H1 (cell line): Measurements from ENCODE around the gene FUNDC2. TPM values are rescaled to one million over a fixed set of nuclear protein-coding genes. Genes with fewer than 3 reads are reported as not detected.

Experiments
- CTCF ChIA-PET: fragments of 300-600 bp; sonication (Branson Sonifier 250); formaldehyde crosslinking; loops from one replicate; lab custom pipeline; 2021; ENCODE audit not compliant: partially characterized antibody; lab: Charles Lee
- POLR2A ChIA-PET: fragments of 300-600 bp; sonication (Branson Sonifier 250); formaldehyde crosslinking; loops from one replicate; lab custom pipeline; 2021; ENCODE audit warnings: inconsistent platforms; ENCODE audit not compliant: partially characterized antibody; lab: Charles Lee
- DNase-seq, 2 experiments: peaks; one replicate each; pipeline versions ENCODE4 v3.0.0 to v3.0.0-alpha.2; 2010 to 2022; ENCODE audit warnings: low spot score in 2 of 2, low read depth in 1 of 2, mixed read lengths in 1 of 2
- FAIRE-seq: peaks from 2 replicates; lab custom pipeline; 2011; peaks lifted over from hg19 to GRCh38; lab: Jason Lieb, UNC
- H2AFZ ChIP-seq: 2 replicates; pipeline ENCODE4 v1.8.1; 2012; ENCODE audit warnings: low read length, inconsistent platforms
- H2AK5ac ChIP-seq: 2 replicates; pipeline ENCODE4 v1.6.1; 2013; ENCODE audit warnings: low read depth, low read length
- H2BK120ac ChIP-seq: replicated peaks from 2 replicates; pipeline ENCODE3; 2013; ENCODE audit warnings: low read depth, low read length, inconsistent platforms
- H2BK12ac ChIP-seq: 2 replicates; pipeline ENCODE4 v1.6.1; 2013; ENCODE audit warnings: low read depth, low read length
- H2BK15ac ChIP-seq: 2 replicates; pipeline ENCODE4 v1.6.1; 2013; ENCODE audit warnings: low read length
- H2BK20ac ChIP-seq: 2 replicates; pipeline ENCODE4 v1.6.1; 2013; ENCODE audit warnings: low read length
- H2BK5ac ChIP-seq: 2 replicates; pipeline ENCODE4 v1.6.1; 2013; ENCODE audit warnings: low read depth, low read length
- H3K14ac ChIP-seq: 2 replicates; pipeline ENCODE4 v1.6.1; 2013; ENCODE audit warnings: inconsistent platforms; ENCODE audit not compliant: insufficient read length
- H3K18ac ChIP-seq: 2 replicates; pipeline ENCODE4 v1.6.1; 2013; ENCODE audit warnings: low read length; ENCODE audit errors: extremely low read depth
- H3K23ac ChIP-seq: 2 replicates; pipeline ENCODE4 v1.6.1; 2013; ENCODE audit warnings: inconsistent platforms; ENCODE audit not compliant: insufficient read length
- H3K23me2 ChIP-seq: 2 replicates; pipeline ENCODE4 v1.6.1; 2013; ENCODE audit warnings: low read depth, low read length
- H3K27ac ChIP-seq: 2 replicates; pipeline ENCODE4 v1.6.1; 2011; ENCODE audit warnings: low read depth, low read length, inconsistent platforms
- H3K27me3 ChIP-seq, 4 experiments: replicated peaks in 1 of 4; 1 replicate in 1 of 4; 2 replicates in 3 of 4; pipeline versions ENCODE4 v1.6.1 to v1.8.1; 2011 to 2013; ENCODE audit warnings: low read length in 3 of 4, mild to moderate bottlenecking in 3 of 4, inconsistent platforms in 2 of 4, mixed read lengths in 2 of 4, moderate library complexity in 1 of 4; ENCODE audit not compliant: control insufficient read depth in 3 of 4, insufficient read depth in 3 of 4; ENCODE audit errors: extremely low read depth in 1 of 4
- H3K36me3 ChIP-seq, 4 experiments: 2 replicates each; pipeline versions ENCODE4 v1.6.1 to v1.8.1; 2011 to 2013; ENCODE audit warnings: mild to moderate bottlenecking in 4 of 4, low read length in 3 of 4, moderate library complexity in 2 of 4, control low read depth in 1 of 4, inconsistent platforms in 1 of 4; ENCODE audit not compliant: insufficient read depth in 4 of 4, control insufficient read depth in 2 of 4
- H3K4ac ChIP-seq: replicated peaks from 2 replicates; pipeline ENCODE3; 2013; ENCODE audit warnings: low read length, low read depth, mixed read lengths, inconsistent platforms; ENCODE audit not compliant: insufficient read length
- H3K4me1 ChIP-seq, 4 experiments: replicated peaks in 1 of 4; 1 replicate in 1 of 4; 2 replicates in 3 of 4; pipeline versions ENCODE4 v1.6.1 to v1.8.1; 2011 to 2013; ENCODE audit warnings: low read length in 3 of 4, inconsistent platforms in 2 of 4, mixed read lengths in 1 of 4; ENCODE audit not compliant: insufficient read depth in 4 of 4, control insufficient read depth in 3 of 4
- H3K4me2 ChIP-seq, 2 experiments: 2 replicates each; pipeline versions ENCODE4 v1.6.1 to v1.8.1; 2011 to 2013; ENCODE audit warnings: low read depth in 2 of 2, low read length in 2 of 2, control low read depth in 1 of 2, inconsistent platforms in 1 of 2, mild to moderate bottlenecking in 1 of 2; ENCODE audit not compliant: insufficient read depth in 1 of 2
- H3K4me3 ChIP-seq, 4 experiments: fragments of 200-600, 300-600 bp in 1 of 4; sonication (generic), shearing (Covaris generic), sonication (Bioruptor Twin) in 1 of 4; 2 replicates each; pipeline versions ENCODE4 v1.5.1 to v1.8.1; 2011 to 2016; ENCODE audit warnings: low read length in 4 of 4, low read depth in 3 of 4, control low read depth in 2 of 4, inconsistent platforms in 2 of 4, mild to moderate bottlenecking in 2 of 4, mixed read lengths in 1 of 4, moderate library complexity in 1 of 4; ENCODE audit not compliant: insufficient read depth in 2 of 4; ENCODE audit errors: extremely low read depth in 1 of 4
- H3K56ac ChIP-seq: replicated peaks from 2 replicates; pipeline ENCODE3; 2013; ENCODE audit warnings: low read depth, mild to moderate bottlenecking, mixed read lengths, low read length, inconsistent platforms; ENCODE audit not compliant: insufficient read length
- H3K79me1 ChIP-seq: 2 replicates; pipeline ENCODE4 v1.6.1; 2013; ENCODE audit warnings: low read depth, low read length, control low read depth
- H3K79me2 ChIP-seq, 2 experiments: 2 replicates each; pipeline versions ENCODE4 v1.6.1 to v1.8.1; 2012 to 2013; ENCODE audit warnings: low read length in 2 of 2, mild to moderate bottlenecking in 2 of 2, inconsistent platforms in 1 of 2; ENCODE audit not compliant: insufficient read depth in 2 of 2, control insufficient read depth in 1 of 2
- H3K9ac ChIP-seq, 4 experiments: replicated peaks in 1 of 4; 1 replicate in 1 of 4; 2 replicates in 3 of 4; pipeline versions ENCODE4 v1.6.1 to v1.8.1; 2011 to 2013; ENCODE audit warnings: low read depth in 3 of 4, low read length in 3 of 4, control low read depth in 2 of 4, mild to moderate bottlenecking in 2 of 4, moderate library complexity in 2 of 4, inconsistent platforms in 1 of 4; ENCODE audit errors: extremely low read depth in 1 of 4
- H3K9me3 ChIP-seq, 2 experiments: 2 replicates each; pipeline versions ENCODE4 v1.6.1 to v1.8.1; 2012 to 2013; ENCODE audit warnings: mild to moderate bottlenecking in 2 of 2, moderate library complexity in 2 of 2, control low read depth in 1 of 2, inconsistent platforms in 1 of 2, low read depth in 1 of 2, low read length in 1 of 2, mixed read lengths in 1 of 2; ENCODE audit not compliant: insufficient read depth in 2 of 2
- H4K20me1 ChIP-seq, 2 experiments: replicated peaks in 1 of 2; 2 replicates each; pipeline versions ENCODE3 to v1.8.1; 2011 to 2013; ENCODE audit warnings: inconsistent platforms in 2 of 2, low read length in 2 of 2, mild to moderate bottlenecking in 1 of 2; ENCODE audit not compliant: insufficient read depth in 2 of 2, control insufficient read depth in 1 of 2
- H4K5ac ChIP-seq: 2 replicates; pipeline ENCODE4 v1.6.1; 2013; ENCODE audit warnings: low read length, low read depth, mixed read lengths, inconsistent platforms; ENCODE audit not compliant: insufficient read length
- H4K8ac ChIP-seq: 2 replicates; pipeline ENCODE4 v1.8.0; 2013; ENCODE audit warnings: mild to moderate bottlenecking, moderate library complexity, low read length, inconsistent platforms; ENCODE audit not compliant: insufficient read depth; ENCODE audit errors: extremely low read depth
- H4K91ac ChIP-seq: replicated peaks from 2 replicates; pipeline ENCODE3; 2013; ENCODE audit warnings: low read length, mixed read lengths, inconsistent platforms; ENCODE audit not compliant: insufficient read length
- CTBP2 ChIP-seq: IDR thresholded peaks from 2 replicates; pipeline ENCODE4 v1.7.0; 2011; ENCODE audit warnings: borderline replicate concordance, mild to moderate bottlenecking, moderate library complexity, mixed read lengths, low read length; ENCODE audit not compliant: insufficient read depth, insufficient read length
- EGR1 ChIP-seq: IDR thresholded peaks from 2 replicates; pipeline ENCODE4 v1.6.1; 2011; ENCODE audit warnings: low read depth, low read length, borderline replicate concordance
- GABPA ChIP-seq: IDR thresholded peaks from 2 replicates; pipeline ENCODE4 v1.6.1; 2011; ENCODE audit warnings: mild to moderate bottlenecking, low read length, moderate library complexity, borderline replicate concordance; ENCODE audit not compliant: insufficient read depth
- GTF2F1 ChIP-seq: IDR thresholded peaks from 2 replicates; pipeline ENCODE4 v1.6.1; 2012; ENCODE audit warnings: low read depth, low read length, improper control_type of control experiment, borderline replicate concordance
- KDM4A ChIP-seq: IDR thresholded peaks from one replicate; pipeline ENCODE4 v1.7.1; 2012; ENCODE audit warnings: low read depth, mild to moderate bottlenecking, moderate library complexity, low read length, inconsistent platforms; ENCODE audit not compliant: severe bottlenecking
- KDM5A ChIP-seq: fragments of 200-600 bp; IDR thresholded peaks from 2 replicates; pipeline ENCODE4 v1.7.1; 2012; ENCODE audit warnings: mild to moderate bottlenecking, low read length, inconsistent platforms, mixed read lengths
- MAX ChIP-seq: IDR thresholded peaks from 2 replicates; pipeline ENCODE4 v1.6.1; 2012; ENCODE audit warnings: inconsistent platforms
- RAD21 ChIP-seq, 2 experiments: IDR thresholded peaks in 1 of 2; conservative IDR thresholded peaks in 1 of 2; 2 replicates each; pipeline ENCODE4 v1.6.1; 2011; ENCODE audit warnings: low read depth in 2 of 2, low read length in 2 of 2, improper control_type of control experiment in 1 of 2, inconsistent platforms in 1 of 2, mild to moderate bottlenecking in 1 of 2, moderate library complexity in 1 of 2
- RBBP5 ChIP-seq: IDR thresholded peaks from 2 replicates; pipeline ENCODE4 v1.7.1; 2012; ENCODE audit warnings: low read depth, mild to moderate bottlenecking, inconsistent platforms, low read length, moderate library complexity, borderline replicate concordance
- SP1 ChIP-seq: IDR thresholded peaks from 2 replicates; pipeline ENCODE4 v1.6.1; 2011; ENCODE audit warnings: low read depth, low read length
- TAF1 ChIP-seq: IDR thresholded peaks from 2 replicates; pipeline ENCODE4 v1.6.1; 2011; ENCODE audit warnings: mild to moderate bottlenecking, low read depth, low read length
- TBP ChIP-seq: IDR thresholded peaks from 2 replicates; pipeline ENCODE4 v1.6.1; 2011; ENCODE audit warnings: low read depth, low read length, improper control_type of control experiment
- WGBS, 2 experiments: shearing (Covaris generic) in 1 of 2; methylation state at CpG; one replicate each; pipeline versions ENCODE4 v1.1.6 to v1.1.7; 2013 to 2015; ENCODE audit warnings: low lambda C conversion rate in 2 of 2, mixed read lengths in 2 of 2, inconsistent platforms in 1 of 2, low coverage in 1 of 2, missing lambda C conversion rate in 1 of 2; ENCODE audit not compliant: insufficient replicate concordance in 2 of 2, insufficient coverage in 1 of 2, insufficient read length in 1 of 2; ENCODE audit errors: extremely low coverage in 1 of 2, missing lambda C conversion rate in 1 of 2; 5-methylcytosine and 5-hydroxymethylcytosine counted together
- polyA plus RNA-seq, 7 experiments: library from polyadenylated mRNA; depleted of rRNA in 3 of 7; stranded (reverse) in 5 of 7; unstranded in 2 of 7; fragments of >200 nt in 5 of 7; fragments of 200-250 nt in 2 of 7; gene quantifications; 1 replicate in 5 of 7; 2 replicates in 1 of 7; 4 replicates in 1 of 7; pipeline versions ENCODE4 v1.2.1 to v1.2.3, GENCODE V29; 2011 to 2013; ENCODE audit warnings: missing spikeins in 2 of 7, mixed read lengths in 2 of 7
- total RNA-seq: library from RNA; stranded (reverse); fragmentation: NEBNext Ultra II Directional; extraction: Animal tissue kit (Norgen Biotek cat#: 25700); gene quantifications from 2 replicates; pipeline ENCODE4 v1.2.1, GENCODE V29; 2021

The FUNDC2 gene
- total and polyA plus RNA-seq, 2 of the 8 experiments (the other 6 are each of a cell fraction or from before 2014, with no cell fraction given) = 67.7 to 93.7 TPM

- Histone ChIP-seq H3K36me3 (no peaks in the 10 kb centered on the region), H4K20me1 (no peaks in the 10 kb centered on the region), H3K18ac (no peak overlapping the region), H3K27ac (no peak overlapping the region), H2AFZ (no peak overlapping the region), H3K56ac (no peak overlapping the region), H3K4ac (no peak overlapping the region), H2BK15ac (no peak overlapping the region), H3K79me1 (no peaks in the 10 kb centered on the region), H3K4me2 (no peak overlapping the region), H4K91ac (no peak overlapping the region), H2BK20ac (no peak overlapping the region), H3K27me3 (no peaks in the 10 kb centered on the region), H3K79me2 (no peaks in the 10 kb centered on the region), H3K23me2 (no peaks in the 10 kb centered on the region), H3K4me1 (peaks cover 0 to 7% (median 2%) of the 10 kb centered on the region in 4 experiments; a peak in 2 of 7 replicates), H3K4me3 (no peak overlapping the region), H4K8ac (no peak overlapping the region), H3K9me3 (no peaks in the 10 kb centered on the region), H2BK120ac (no peak overlapping the region), H3K9ac (no peak overlapping the region), H3K14ac (no peak overlapping the region), H2AK5ac (no peak overlapping the region), H3K23ac (no peak overlapping the region), H4K5ac (no peak overlapping the region), H2BK12ac (no peak overlapping the region), H2BK5ac (no peak overlapping the region)
- no peak for TF ChIP-seq TAF1
- TF ChIP-seq RAD21 (IDR thresholded peaks at IDR 0.05 in 1 of 2, conservative IDR thresholded peaks at IDR 0.05 in 1 of 2; ENCODE audit: low read depth in 2 of 2, low read length in 2 of 2) = no peak
- no peak for TF ChIP-seq SP1
- no peak for TF ChIP-seq EGR1
- no peak for TF ChIP-seq TBP
- no peak for TF ChIP-seq RBBP5
- no peak for TF ChIP-seq CTBP2
- TF ChIP-seq KDM5A = no peak
- no peak for TF ChIP-seq GTF2F1
- TF ChIP-seq KDM4A = no peak
- no peak for TF ChIP-seq MAX
- TF ChIP-seq GABPA = no peak
- POLR2A ChIA-PET = interaction anchor here (0.7 to 1.1 kb wide), 2 partner anchors 54 to 67 kb away, joined by 3 read pairs; no protein-coding TSS in a partner anchor
- CTCF ChIA-PET = interaction anchor here (1.0 to 2.5 kb wide), 3 partner anchors 9 to 59 kb away, joined by 3 to 15 read pairs (median 3); no protein-coding TSS in a partner anchor
- FAIRE-seq (no peak), DNase-seq (no peak)
- 73% methylated on average over 5 of the region's 5 CpGs; no CpG with 5 or more reads in 1 of the 2 experiments for WGBS, 2 experiments
These were observed 20.3 kb downstream of the FUNDC2 start for GRCh38 chrX:155046811-155047528.
